ENCODE data around the gene FGFBP1. TPM values are rescaled to one million over a fixed set of nuclear protein-coding genes. Genes with fewer than 3 reads are reported as not detected.
"Not testable (repeated sequence)": the region's sequence is repeated elsewhere in the genome, so short reads cannot be mapped to it uniquely, and the experiment has no call there.

Gene FGFBP1
- total RNA-seq, 4 donors from 2014 or later = 4.0 to 9.3 (median 7.9) TPM; not detected in 1

GRCh38 chr4:15925830-15926229 lies 12.7 kb downstream of the FGFBP1 start:
- Histone ChIP-seq H3K36me3 (no peaks in the 10 kb centered on the region), H3K27me3 (no peaks in the 10 kb centered on the region), H3K9me3 (no peaks in the 10 kb centered on the region), H3K27ac (no peak overlapping the region), H3K4me3 (no peak overlapping the region), H3K4me1 (no peaks in the 10 kb centered on the region)
- DNase-seq = no peak
- TF ChIP-seq CTCF (IDR thresholded peaks at IDR 0.05) (no peak), POLR2A (IDR thresholded peaks at IDR 0.05) (no peak)

DNA sequence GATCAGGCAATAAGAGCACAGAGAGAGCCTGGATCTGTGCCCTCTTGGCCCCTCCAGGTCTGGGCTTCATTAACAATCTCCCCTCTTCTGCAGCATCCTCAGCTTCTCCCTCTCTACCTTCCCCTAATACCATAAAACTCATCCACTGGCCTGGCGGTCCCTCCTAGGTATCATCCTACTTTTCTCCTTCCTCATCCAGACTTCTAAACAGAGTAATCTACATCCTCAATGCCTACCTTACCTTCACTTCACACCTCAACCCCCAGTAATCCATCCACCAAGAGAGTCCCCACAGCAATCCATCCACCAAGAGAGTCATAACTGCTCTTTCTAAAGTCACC lies 17.0 kb downstream of the FGFBP1 start:
- TF ChIP-seq CTCF (IDR thresholded peaks at IDR 0.05) (no peak), POLR2A (IDR thresholded peaks at IDR 0.05) (no peak)
- H3K9me3 ChIP-seq = no peaks in the 10 kb centered on the region
- peaks cover 0 to 3% (median 0%) of the 10 kb centered on the region in 4 donors for H3K4me1 ChIP-seq
- H3K4me3 ChIP-seq = no peak overlapping the region
- H3K36me3 ChIP-seq = no peaks in the 10 kb centered on the region
- no peak for DNase-seq
- H3K27me3 ChIP-seq = no peaks in the 10 kb centered on the region
- H3K27ac ChIP-seq = no peak overlapping the region

DNA sequence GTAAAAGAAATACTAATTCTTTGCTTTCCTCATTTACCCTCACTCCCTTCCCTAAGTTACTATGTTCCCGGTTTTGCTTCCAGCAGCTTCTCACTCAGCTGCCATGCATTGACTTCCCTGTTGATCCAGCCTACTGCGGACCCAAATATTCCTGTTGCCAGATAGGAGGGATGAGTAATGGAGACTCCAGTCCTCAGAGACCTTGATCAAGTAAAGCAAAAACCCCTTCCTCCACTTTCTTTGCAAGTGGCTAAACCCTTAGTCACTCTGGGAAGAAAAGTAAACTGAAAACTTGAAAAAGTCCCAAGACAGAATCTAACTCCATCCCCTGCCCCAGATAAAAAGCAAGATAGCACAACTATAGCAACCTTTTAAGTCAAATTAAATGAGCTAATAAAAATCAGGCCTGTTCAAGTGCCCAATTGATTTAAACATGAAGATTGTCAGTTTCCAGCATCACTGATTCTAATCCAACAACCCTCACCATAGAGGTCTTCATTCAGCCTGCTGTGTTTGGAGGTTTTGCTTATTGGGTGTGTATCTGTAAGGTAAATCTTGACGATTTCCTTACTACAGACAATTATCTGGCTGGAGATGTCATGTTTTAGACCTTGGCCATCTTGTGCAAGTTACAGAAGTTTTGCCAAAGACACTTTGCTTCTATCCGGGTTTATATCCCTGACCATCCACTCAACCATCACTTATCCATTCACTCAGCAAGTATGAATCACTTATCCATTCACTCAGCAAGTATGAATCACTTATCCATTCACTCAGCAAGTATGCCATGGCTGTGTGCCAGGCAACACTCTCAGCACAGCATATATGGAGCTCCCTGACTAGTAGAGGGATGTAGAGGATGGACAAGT lies 17.6 kb downstream of the FGFBP1 start:
- Histone ChIP-seq H3K9me3 (no peaks in the 10 kb centered on the region), H3K27me3 (no peaks in the 10 kb centered on the region), H3K4me1 (peaks cover 0 to 3% (median 0%) of the 10 kb centered on the region in 4 donors), H3K27ac (peak overlapping the region in 2 of 4 donors; percentile 57 to 75), H3K36me3 (no peaks in the 10 kb centered on the region), H3K4me3 (no peak overlapping the region)
- DNase-seq = peak in 2 of 3 donors; percentile 77 to 90
- no peak for TF ChIP-seq CTCF (IDR thresholded peaks at IDR 0.05)
- TF ChIP-seq POLR2A (IDR thresholded peaks at IDR 0.05) = no peak

DNA sequence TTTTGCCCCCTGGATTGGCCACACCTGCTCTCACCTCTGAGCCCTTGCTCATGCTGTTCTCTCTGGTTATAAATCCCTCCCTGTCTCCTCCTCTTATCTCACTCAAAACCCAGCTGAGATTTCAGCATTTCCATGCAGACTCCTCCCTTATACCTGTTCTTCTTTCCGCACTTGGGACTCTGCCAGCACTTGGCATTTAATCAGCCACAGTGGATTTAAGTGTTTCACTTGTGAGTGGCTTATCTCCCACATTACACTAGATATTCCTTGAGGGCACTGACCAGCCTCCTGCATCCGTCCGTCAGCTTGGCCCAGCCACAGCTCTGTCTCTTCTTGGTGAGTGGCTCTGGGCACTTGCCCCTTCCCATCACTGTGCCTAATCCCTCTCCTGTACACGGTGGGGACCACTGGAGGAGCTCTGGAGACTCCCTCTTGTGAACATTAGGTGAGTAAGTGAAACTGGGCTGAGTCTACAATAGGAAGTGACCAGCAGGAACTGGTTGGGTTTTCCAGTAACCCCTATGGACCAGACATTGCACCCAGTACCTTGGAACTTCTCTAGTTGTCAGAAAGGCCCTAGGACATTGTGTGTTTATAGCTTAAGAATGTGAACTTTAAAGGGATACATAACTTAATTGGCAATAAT lies 19.9 kb downstream of the FGFBP1 start:
- Histone ChIP-seq H3K27me3 (no peaks in the 10 kb centered on the region), H3K4me3 (peak overlapping the region in 2 of 4 donors; percentile 1 to 37), H3K4me1 (peaks cover 0 to 3% (median 0%) of the 10 kb centered on the region in 4 donors), H3K9me3 (no peaks in the 10 kb centered on the region), H3K36me3 (no peaks in the 10 kb centered on the region), H3K27ac (peak overlapping the region in 3 of 4 donors; percentile 60 to 84 (median 79))
- TF ChIP-seq POLR2A (IDR thresholded peaks at IDR 0.05) (peak; percentile 11 to 12), CTCF (IDR thresholded peaks at IDR 0.05) (peak in 1 of 6 experiments; percentile 12)
- peak in 2 of 3 donors; percentile 74 to 83 for DNase-seq

DNA sequence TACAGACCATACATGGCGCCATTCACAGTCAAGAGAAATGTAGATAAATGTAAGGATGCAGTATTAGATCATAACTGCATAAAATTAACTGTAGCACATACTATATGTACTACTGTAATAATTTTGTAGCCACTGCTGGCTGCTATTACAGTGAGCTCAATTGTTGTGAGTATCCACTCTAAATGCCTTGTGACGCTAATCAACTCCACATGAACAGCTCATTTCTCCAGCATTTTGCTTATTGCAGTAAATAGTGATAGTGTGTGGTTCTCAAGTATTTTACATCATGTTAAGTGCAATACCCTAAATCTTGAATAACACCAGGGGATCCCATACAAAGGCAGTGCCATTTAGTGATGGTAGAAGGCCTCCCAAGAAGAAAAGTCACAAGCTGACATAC lies 21.2 kb downstream of the FGFBP1 start:
- no peak for TF ChIP-seq CTCF (IDR thresholded peaks at IDR 0.05)
- no peak for TF ChIP-seq POLR2A (IDR thresholded peaks at IDR 0.05)
- H3K9me3 ChIP-seq = no peaks in the 10 kb centered on the region

GRCh38 chr4:15916358-15916757 lies 22.2 kb downstream of the FGFBP1 start:
- not testable (repeated sequence) for H3K27ac ChIP-seq, H3K36me3 ChIP-seq, H3K4me1 ChIP-seq, H3K4me3 ChIP-seq, H3K9me3 ChIP-seq, H3K27me3 ChIP-seq, DNase-seq

More for the DNA sequence above, 21.2 kb downstream of the FGFBP1 start:
- DNase-seq = no peak
- H3K36me3 ChIP-seq = no peaks in the 10 kb centered on the region
- H3K27me3 ChIP-seq = no peaks in the 10 kb centered on the region
- H3K4me1 ChIP-seq = peaks cover 0 to 3% (median 0%) of the 10 kb centered on the region in 4 donors
- no peak overlapping the region for H3K27ac ChIP-seq
- no peak overlapping the region for H3K4me3 ChIP-seq
